Measurements from ENCODE around the gene CYP21A2.
"Not testable (repeated sequence)": the region's sequence is repeated elsewhere in the genome, so short reads cannot be mapped to it uniquely, and the experiment has no call there.

The CYP21A2 gene

DNA sequence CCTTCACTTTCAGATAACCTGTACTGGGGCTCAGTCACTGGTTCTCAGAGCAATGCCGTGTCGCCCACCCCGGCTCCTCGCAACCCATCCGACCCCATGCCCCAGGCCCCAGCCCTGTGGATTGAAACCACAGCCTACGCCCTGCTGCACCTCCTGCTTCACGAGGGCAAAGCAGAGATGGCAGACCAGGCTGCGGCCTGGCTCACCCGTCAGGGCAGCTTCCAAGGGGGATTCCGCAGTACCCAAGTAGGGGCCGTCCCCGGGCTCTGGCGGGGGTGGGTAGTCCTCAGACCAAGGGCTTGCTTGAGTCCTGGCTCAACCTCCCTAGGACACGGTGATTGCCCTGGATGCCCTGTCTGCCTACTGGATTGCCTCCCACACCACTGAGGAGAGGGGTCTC, 8.7 kb upstream of the CYP21A2 start:
- not testable (repeated sequence) for DNase-seq (ENCODE audit: low read depth in 3 of 3)

DNA sequence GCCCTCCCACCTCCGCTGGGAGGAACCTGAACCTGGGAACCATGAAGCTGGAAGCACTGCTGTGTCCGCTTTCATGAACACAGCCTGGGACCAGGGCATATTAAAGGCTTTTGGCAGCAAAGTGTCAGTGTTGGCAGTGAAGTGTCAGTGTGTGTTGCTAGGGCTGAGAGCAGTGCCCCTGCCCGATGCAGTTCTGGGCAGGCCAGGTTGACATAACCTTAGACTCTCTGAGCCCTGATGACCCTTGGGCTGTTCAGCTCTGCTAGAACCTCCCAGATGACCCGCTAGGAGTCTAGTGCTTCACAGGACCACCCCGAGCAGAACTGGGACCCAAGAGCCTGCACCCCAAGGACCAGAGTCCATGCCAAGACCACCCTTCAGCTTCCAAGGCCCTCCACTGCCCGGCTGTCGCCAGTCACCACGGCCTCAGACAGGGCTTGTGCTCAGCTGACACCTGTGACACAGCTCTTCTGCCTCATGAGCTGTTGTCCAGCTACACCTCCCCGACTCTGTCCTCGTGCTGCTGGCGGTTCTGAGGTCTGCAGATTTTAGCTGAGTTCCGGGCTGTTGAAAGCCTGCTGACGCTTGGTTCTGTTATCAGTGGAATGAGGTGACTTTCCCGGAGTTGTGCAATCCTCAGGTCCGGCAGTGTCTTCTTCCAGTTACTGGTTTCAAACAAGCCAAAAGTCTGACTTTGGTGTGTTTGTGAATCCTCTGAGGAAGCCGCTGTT, 2.8 kb upstream of the CYP21A2 start:
- DNase-seq (ENCODE audit: low read depth in 3 of 3): not testable (repeated sequence)

DNA sequence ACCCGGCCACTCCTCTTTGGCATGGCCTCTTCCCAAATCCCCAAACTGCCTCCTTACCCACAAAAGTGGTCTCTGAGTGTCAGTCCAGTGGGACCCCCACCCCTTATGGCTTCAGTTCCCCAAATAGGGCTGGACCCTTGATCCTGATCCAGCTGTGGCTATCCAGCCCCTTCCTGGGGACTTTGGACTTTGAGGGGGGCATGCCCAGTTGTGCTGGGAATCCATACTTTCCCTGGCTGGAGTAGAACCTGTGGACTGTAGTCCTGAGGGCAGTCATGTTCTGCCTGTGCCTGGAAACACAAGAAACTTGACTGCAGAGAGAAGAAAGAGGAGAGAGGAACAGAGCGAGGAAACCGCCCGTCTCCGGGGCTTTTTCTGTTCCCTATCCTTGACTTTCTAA, 1.1 kb upstream of the CYP21A2 start:
- DNase-seq (ENCODE audit: low read depth in 3 of 3): not testable (repeated sequence)

DNA sequence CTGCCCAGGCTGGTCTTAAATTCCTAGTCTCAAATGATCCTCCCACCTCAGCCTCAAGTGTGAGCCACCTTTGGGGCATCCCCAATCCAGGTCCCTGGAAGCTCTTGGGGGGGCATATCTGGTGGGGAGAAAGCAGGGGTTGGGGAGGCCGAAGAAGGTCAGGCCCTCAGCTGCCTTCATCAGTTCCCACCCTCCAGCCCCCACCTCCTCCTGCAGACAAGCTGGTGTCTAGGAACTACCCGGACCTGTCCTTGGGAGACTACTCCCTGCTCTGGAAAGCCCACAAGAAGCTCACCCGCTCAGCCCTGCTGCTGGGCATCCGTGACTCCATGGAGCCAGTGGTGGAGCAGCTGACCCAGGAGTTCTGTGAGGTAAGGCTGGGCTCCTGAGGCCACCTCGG, 663 bp downstream of the CYP21A2 start:
- not testable (repeated sequence) for DNase-seq (ENCODE audit: low read depth in 3 of 3)

DNA sequence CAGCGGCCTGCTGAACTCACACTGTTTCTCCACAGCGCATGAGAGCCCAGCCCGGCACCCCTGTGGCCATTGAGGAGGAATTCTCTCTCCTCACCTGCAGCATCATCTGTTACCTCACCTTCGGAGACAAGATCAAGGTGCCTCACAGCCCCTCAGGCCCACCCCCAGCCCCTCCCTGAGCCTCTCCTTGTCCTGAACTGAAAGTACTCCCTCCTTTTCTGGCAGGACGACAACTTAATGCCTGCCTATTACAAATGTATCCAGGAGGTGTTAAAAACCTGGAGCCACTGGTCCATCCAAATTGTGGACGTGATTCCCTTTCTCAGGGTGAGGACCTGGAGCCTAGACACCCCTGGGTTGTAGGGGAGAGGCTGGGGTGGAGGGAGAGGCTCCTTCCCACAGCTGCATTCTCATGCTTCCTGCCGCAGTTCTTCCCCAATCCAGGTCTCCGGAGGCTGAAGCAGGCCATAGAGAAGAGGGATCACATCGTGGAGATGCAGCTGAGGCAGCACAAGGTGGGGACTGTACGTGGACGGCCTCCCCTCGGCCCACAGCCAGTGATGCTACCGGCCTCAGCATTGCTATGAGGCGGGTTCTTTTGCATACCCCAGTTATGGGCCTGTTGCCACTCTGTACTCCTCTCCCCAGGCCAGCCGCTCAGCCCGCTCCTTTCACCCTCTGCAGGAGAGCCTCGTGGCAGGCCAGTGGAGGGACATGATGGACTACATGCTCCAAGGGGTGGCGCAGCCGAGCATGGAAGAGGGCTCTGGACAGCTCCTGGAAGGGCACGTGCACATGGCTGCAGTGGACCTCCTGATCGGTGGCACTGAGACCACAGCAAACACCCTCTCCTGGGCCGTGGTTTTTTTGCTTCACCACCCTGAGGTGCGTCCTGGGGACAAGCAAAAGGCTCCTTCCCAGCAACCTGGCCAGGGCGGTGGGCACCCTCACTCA, 1.4 kb downstream of the CYP21A2 start:
- DNase-seq (ENCODE audit: low read depth in 3 of 3): not testable (repeated sequence)

DNA sequence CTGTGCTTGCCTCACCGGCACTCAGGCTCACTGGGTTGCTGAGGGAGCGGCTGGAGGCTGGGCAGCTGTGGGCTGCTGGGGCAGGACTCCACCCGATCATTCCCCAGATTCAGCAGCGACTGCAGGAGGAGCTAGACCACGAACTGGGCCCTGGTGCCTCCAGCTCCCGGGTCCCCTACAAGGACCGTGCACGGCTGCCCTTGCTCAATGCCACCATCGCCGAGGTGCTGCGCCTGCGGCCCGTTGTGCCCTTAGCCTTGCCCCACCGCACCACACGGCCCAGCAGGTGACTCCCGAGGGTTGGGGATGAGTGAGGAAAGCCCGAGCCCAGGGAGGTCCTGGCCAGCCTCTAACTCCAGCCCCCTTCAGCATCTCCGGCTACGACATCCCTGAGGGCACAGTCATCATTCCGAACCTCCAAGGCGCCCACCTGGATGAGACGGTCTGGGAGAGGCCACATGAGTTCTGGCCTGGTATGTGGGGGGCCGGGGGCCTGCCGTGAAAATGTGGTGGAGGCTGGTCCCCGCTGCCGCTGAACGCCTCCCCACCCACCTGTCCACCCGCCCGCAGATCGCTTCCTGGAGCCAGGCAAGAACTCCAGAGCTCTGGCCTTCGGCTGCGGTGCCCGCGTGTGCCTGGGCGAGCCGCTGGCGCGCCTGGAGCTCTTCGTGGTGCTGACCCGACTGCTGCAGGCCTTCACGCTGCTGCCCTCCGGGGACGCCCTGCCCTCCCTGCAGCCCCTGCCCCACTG, 2.3 kb downstream of the CYP21A2 start:
- DNase-seq (ENCODE audit: low read depth in 3 of 3): not testable (repeated sequence)

DNA sequence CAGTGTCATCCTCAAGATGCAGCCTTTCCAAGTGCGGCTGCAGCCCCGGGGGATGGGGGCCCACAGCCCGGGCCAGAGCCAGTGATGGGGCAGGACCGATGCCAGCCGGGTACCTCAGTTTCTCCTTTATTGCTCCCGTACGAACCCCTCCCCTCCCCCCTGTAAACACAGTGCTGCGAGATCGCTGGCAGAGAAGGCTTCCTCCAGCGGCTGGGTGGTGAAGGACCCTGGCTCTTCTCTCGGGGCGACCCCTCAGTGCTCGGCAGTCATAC, 2.8 kb downstream of the CYP21A2 start:
- not testable (repeated sequence) for DNase-seq (ENCODE audit: low read depth in 3 of 3)

DNA sequence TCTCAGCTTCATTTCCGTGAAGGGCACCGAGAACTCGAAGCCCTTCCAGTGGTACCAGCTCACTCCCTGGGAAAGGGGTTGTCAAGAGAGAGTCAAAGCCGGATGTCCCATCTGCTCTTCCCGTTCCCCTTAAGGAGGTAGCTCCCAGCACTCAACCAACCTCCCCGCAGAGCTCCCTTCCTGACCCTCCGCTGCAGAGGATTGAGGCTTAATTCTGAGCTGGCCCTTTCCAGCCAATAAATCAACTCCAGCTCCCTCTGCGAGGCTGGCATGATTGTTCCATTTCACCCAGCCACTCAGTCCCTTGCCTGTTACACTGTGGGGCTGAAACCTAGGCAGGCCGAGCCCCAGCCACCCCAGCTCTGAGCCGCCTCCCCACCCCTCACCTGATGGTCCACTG, 3.2 kb downstream of the CYP21A2 start:
- not testable (repeated sequence) for DNase-seq (ENCODE audit: low read depth in 3 of 3)

DNA sequence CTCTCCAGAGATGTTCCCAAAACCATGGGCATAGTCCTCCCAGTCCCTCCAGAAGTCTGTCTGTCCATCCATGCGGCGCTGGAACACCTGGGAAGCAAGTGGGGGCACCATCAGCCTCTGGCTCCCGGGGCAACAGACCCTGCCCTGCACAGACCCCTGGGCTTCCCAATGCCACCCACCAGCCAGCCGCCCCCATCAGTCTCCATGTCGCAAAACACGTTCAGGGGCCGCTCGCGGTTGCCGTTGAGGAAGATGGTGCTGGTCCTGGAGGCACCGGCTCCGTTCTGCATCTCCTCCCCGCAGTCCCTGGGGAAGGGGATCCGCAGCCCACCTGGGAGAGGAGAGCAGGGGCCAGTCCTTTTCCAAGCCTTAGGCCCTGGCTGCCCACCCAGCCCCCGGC, 4.1 kb downstream of the CYP21A2 start:
- not testable (repeated sequence) for DNase-seq (ENCODE audit: low read depth in 3 of 3)

DNA sequence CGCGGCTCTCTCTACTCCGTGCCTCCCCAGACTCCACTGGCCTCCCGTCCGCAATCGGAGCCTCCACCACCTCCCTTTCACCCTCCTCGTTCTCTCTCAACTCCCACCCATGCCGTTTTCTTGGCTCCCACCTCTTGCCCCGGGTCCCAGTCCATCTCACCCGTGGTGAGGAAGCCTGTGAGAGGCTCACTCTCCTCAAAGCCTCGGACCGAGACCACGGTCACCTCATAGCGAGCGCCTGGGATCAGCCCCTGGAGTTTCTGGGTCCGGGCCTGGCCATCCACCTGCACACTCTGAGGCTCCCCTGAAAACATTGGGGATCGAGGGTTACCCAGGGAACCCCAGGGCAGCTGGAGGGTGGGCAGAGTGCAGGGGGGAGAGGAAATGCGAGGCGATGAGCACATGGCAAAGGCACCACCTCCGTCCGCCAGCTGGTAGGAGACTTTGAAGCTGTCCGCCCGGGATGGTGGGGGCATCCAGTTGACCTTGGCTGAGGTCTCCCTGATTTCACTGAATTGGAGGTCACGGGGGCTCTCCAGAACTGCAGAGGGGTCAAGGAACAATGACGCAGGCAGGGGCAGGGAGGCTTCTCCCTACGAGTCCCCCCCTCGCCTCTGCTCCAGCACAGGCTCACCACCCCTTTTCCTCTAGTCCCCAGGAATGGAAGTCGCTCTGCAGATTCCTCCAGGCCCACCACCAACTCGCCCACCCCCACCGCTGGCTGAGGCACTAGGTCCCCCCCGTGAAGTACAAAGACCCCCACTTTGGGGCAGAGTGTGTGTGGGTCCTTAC, 5.6 kb downstream of the CYP21A2 start:
- DNase-seq (ENCODE audit: low read depth in 3 of 3): not testable (repeated sequence)

DNA sequence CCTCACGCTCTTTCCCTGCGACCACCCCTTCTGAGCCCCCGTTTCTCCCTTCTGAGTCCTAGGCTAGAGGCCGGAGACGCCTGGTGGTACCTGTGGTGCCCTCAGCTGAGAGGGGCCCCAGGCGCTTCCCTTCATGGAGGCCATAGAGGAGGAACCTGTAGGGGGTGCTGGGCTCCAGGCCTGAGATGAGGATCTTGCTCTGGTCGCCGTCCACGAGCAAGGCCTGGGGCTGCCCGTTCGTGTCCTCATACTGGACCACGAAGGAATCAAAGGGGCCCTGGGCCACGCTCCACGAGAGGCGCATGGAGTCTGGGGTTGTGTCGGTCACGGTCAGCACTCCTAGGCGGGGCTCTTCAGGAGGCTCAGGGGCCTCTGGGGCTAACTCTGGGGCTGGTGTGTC, 6.7 kb downstream of the CYP21A2 start:
- DNase-seq (ENCODE audit: low read depth in 3 of 3): not testable (repeated sequence)

DNA sequence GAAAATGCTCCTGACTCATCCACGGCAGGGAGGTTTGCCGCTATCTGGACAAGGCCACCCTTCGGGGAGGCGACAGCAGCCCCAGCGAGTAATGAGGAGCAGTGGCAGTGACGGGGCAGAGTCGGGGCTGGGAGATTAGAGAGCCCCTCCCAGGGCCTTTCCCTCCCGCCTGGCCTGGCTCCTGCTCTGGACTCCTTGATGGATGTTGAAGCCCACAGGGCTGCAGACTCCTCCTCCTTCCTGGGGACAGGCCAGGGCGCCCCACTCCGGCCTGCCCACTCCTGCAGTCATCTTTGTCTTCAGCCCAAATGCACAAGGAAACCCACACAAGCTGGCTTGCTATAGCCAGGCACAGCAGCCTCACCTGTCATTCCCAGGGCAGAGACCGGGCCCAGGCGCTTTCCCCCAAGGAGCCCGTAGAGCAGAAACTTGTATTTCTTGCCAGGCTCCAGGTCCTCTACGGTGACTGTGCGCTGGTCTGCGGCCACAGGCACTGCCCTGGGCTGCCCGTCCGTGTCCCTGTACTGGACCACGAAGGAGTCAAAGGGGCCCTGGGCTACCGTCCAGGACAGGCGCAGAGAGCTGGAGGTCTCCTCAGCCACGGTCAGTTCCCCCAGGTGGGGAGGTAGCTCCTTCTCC, 7.7 kb downstream of the CYP21A2 start:
- no peak for DNase-seq (ENCODE audit: low read depth in 3 of 3)

DNA sequence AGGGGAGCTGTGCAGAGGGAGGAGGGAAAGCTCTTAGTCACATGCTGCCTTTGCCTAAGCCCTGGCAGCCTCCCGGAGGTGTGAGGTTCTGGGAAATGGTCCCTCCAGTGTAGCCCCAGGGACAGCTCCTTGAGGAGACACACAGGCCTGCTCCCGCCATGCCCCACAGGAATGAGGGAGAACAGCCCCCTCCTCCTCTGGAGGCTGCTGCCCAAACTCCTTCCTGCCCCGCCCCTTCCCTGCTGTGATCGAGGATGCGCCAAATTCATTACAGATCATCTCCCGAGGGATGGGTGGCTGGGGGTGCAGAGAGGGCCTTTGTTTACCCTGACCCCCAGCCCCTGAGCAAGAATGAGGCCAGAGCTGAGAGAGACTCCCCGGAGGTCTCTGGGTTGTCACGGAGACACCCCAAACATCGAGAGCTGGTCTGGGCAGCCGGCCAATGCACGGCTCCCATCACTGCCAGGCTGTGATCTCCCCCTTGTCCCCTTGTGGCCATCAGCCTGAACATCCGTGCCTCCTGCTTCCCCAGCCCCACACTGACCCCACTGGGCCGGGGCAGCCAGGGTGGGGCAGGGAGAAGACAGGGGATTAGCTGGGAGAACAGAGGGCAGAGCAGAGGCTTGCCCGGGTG, 8.4 kb downstream of the CYP21A2 start:
- no peak for DNase-seq (ENCODE audit: low read depth in 3 of 3)

DNA sequence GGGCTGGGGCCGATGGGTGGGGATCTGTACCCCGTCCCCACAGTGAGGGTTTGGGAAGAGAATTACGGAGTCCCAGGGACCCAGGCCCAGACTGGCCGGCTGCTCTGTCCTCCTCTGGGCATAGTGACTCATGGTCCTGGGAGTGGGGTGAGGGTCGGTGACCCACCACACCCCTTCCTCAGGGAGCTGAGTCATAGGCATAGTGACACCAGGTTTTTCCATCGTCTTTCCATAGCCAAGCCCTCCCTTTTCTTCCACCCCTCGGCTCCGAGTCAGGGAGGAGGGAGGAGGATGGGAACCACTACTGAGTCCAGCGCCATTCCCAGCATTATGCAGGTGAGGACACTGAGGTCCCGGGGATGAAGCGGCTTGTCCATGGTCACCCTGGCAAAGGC, 8.9 kb downstream of the CYP21A2 start:
- DNase-seq (ENCODE audit: low read depth in 3 of 3): no peak

DNA sequence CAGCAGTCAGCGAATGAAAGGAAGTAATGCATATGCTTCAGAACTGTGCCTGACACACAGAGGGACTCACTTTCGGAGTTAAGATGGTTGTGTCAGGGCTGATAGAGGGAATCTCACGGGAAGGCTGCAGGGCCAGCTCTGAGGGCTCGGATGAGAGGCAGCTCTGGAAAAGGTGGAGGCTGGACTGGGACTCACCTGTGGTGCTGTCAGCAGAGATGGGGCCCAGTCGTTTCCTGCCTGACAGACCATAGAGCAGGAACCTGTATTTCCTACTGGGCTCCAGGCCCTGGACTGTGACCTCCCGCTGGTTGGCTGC, 9.3 kb downstream of the CYP21A2 start:
- no peak for DNase-seq (ENCODE audit: low read depth in 3 of 3)

DNA sequence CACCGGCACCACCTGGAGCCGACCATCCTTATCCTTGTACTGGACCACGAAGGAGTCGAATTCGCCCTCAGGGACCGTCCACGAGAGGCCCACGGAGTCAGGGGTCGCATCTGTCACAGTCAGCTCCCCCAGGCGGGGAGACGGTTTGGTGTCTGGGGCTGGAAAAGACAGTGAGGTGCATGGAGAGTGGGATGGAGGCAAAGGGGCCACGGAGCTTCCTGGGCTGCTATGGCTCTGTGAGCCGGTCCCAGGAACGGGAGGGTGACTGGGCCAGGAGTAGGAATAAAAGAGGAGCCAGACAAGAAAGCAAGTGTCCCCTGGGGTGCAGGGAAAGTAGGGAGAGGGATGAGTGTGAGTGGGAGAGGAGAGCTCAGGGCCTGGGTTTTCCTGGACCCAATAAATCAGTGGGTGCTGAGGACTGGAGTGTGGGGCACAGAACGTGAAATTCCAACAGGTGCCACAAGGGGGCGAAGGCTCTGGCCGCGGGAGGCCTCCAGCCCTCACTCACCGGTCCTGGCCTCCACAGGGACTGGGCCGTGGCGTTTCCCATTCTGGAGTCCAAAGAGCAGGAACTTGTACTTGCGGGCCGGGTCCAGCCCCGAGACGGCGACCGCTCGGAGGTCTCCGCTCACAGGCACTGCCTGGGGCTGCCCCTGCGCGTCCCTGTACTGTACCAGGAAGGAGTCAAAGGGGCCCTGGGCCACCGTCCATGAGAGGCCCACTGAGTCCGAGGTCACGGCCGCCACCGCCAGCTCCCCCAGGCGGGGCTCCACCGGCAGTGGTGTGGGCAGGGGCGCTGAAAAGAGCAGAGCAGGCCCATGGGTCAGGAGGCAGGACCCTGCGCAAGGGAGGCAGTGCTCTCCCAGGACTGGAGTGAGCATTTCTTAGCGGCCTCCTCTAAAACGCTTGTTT, 9.9 kb downstream of the CYP21A2 start:
- DNase-seq (ENCODE audit: low read depth in 3 of 3): peak; percentile 46 to 66 (median 48)

DNA sequence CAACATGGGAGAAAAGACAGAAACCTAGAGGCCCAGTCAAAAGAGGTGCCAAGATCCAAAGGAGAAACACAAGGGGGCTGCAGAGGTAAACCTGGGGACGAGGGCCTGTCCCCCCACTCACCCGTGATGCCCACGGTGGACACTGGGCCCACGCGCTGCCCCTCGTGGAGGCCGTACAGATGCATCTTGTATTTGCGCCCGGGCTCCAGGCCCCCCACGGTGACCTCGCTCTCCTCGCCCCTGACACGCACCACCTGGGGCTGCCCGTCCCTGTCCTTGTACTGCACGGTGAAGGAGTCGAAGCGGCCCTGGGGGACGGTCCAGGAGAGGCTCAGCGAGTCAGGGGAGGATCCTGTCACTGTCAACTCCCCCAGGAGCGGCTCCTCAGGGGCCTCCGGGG, 10.9 kb downstream of the CYP21A2 start:
- DNase-seq (ENCODE audit: low read depth in 3 of 3): not testable (repeated sequence)

DNA sequence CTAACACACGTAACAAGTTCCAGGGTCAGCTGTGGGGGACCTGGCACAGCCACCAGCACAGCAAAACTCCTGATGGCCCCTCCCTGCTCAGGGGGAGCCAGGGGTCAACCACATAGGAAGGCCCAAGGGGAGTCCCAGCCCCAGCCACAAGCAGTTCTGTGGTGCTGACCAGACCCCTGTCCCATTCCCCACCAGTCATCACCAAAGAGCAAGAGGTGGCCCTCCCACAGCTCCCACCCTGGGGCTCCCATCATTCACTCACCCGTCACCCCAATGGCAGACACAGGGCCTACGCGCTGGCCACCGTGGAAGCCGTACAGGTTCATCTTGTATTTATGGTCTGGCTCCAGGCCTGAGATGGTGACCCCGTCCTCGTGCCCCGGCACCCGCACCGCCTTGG, 11.5 kb downstream of the CYP21A2 start:
- DNase-seq (ENCODE audit: low read depth in 3 of 3): not testable (repeated sequence)

DNA sequence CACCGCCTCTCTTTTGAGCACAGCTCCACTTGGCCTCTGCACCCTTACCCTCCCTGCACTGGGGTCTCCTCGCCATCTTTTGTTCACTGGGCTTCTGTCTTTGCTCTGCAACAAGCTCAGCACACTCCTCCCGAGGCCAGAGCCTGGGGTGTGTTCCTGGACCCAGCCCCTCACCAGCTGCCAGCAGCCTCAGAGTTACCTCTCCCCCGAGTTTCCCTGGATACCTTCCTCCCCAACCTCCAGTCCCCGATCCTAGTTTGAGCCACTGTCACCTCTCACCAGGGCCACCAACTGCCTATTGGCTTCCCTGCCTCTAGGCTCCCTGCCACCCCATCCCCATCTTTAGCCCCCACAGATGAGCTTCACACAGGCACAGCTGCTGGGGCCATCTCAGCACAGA, 12.3 kb downstream of the CYP21A2 start:
- DNase-seq (ENCODE audit: low read depth in 3 of 3): no peak

DNA sequence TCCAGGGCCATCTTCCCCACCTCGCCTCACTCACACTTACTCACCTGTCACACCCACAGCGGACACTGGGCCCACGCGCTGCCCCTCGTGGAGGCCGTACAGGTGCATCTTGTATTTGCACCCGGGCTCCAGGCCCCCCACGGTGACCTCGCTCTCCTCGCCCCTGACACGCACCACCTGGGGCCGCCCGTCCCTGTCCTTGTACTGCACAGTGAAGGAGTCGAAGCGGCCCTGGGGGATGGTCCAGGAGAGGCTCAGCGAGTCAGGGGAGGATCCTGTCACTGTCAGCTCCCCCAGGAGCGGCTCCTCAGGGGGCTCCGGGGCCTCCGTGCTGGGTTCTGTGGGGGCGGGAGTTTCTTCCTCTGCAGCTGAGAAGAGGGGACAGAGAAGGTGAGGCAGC, 14.4 kb downstream of the CYP21A2 start:
- DNase-seq (ENCODE audit: low read depth in 3 of 3): not testable (repeated sequence)

All from stimulated activated CD4-positive, alpha-beta T cell treated with anti-CD3 and anti-CD28 coated beads, TNF-alpha, amount 100 ng/mL, for 24 hours (primary cell).